EL (cell line): ENCODE data around the gene RPL26.
"Not testable (repeated sequence)": the region's sequence is repeated elsewhere in the genome, so short reads cannot be mapped to it uniquely, and the experiment has no call there.

Experiments
- DNase-seq: peaks from one replicate; pipeline ENCODE4 v3.0.0-alpha.2; 2016

The RPL26 gene

GRCh38 chr17:8393470-8394231 is 10.7 kb upstream of the RPL26 start:
- peak; percentile 32 for DNase-seq

GRCh38 chr17:8392674-8393469 is 9.9 kb upstream of the RPL26 start:
- no peak for DNase-seq

- no peak for DNase-seq
Observed at GRCh38 chr17:8392274-8392673, 9.3 kb upstream of the RPL26 start.

GRCh38 chr17:8391711-8392110 is 8.7 kb upstream of the RPL26 start:
- peak; percentile 81 for DNase-seq

GRCh38 chr17:8387914-8388651 is 5.1 kb upstream of the RPL26 start:
- DNase-seq = no peak

- no peak for DNase-seq
Observed at GRCh38 chr17:8386841-8387240, 3.8 kb upstream of the RPL26 start.

- DNase-seq = peak; percentile 98
Observed at GRCh38 chr17:8384801-8385378, 1.9 kb upstream of the RPL26 start.

GRCh38 chr17:8382880-8383142 is 182 bp downstream of the RPL26 start:
- no peak for DNase-seq

GRCh38 chr17:8382052-8382879 is 727 bp downstream of the RPL26 start:
- DNase-seq = no peak

GRCh38 chr17:8380049-8380448 is 2.9 kb downstream of the RPL26 start:
- DNase-seq = no peak

GRCh38 chr17:8378117-8378516 is 4.9 kb downstream of the RPL26 start:
- DNase-seq = not testable (repeated sequence)

GRCh38 chr17:8377422-8377821 is 5.6 kb downstream of the RPL26 start:
- no peak for DNase-seq

GRCh38 chr17:8376271-8377067 is 6.5 kb downstream of the RPL26 start, which contains the start of gene KRABD2:
Gene KRABD2, minus strand, starts transcription at chr17:8376704.
- peak; percentile 92 for DNase-seq

- DNase-seq = no peak
Observed at GRCh38 chr17:8375738-8376259, 7.2 kb downstream of the RPL26 start.

- not testable (repeated sequence) for DNase-seq
Observed at GRCh38 chr17:8373856-8374255, 9.1 kb downstream of the RPL26 start.

- DNase-seq = no peak
Observed at GRCh38 chr17:8372422-8372821, 10.6 kb downstream of the RPL26 start.

GRCh38 chr17:8371786-8372185 is 11.2 kb downstream of the RPL26 start:
- DNase-seq = no peak

- DNase-seq = no peak
Observed at GRCh38 chr17:8369944-8370343, 13.0 kb downstream of the RPL26 start.

GRCh38 chr17:8368193-8368592 is 14.8 kb downstream of the RPL26 start:
- DNase-seq = no peak

- peak; percentile 87 for DNase-seq
Observed at GRCh38 chr17:8366231-8366630, 16.8 kb downstream of the RPL26 start.

- peak; percentile 45 for DNase-seq
Observed at GRCh38 chr17:8365143-8365542, 17.9 kb downstream of the RPL26 start.
